H9 (cell line): ENCODE data around the gene CYP4V2. TPM values are rescaled to one million over a fixed set of nuclear protein-coding genes. Genes with fewer than 3 reads are reported as not detected.
A peak's percentile ranks its signal among the peaks of the same experiment; 100 is the strongest.

Source experiments
- DNase-seq: peaks from one replicate; pipeline ENCODE4 v3.0.0-alpha.2; 2017
- H2AFZ ChIP-seq: one replicate; pipeline ENCODE4 v1.6.1; 2013; ENCODE audit warnings: mild to moderate bottlenecking, low read length, control low read depth, moderate library complexity
- H2AK5ac ChIP-seq: 2 replicates; pipeline ENCODE4 v1.6.1; 2013; ENCODE audit warnings: low read length, control low read depth, mixed read lengths; ENCODE audit not compliant: insufficient read length
- H2BK120ac ChIP-seq: one replicate; pipeline ENCODE4 v1.6.1; 2013; ENCODE audit warnings: low read depth, mild to moderate bottlenecking, low read length, control low read depth, inconsistent platforms; ENCODE audit not compliant: poor library complexity, severe bottlenecking
- H2BK12ac ChIP-seq: 2 replicates; pipeline ENCODE4 v1.6.1; 2013; ENCODE audit warnings: low read length, control low read depth, mixed read lengths, low read depth; ENCODE audit not compliant: insufficient read length
- H2BK15ac ChIP-seq: 2 replicates; pipeline ENCODE4 v1.6.1; 2013; ENCODE audit warnings: low read depth, low read length, control low read depth
- H2BK20ac ChIP-seq: one replicate; pipeline ENCODE4 v1.6.1; 2013; ENCODE audit warnings: low read depth, mild to moderate bottlenecking, low read length, control low read depth, inconsistent platforms; ENCODE audit not compliant: poor library complexity, severe bottlenecking
- H2BK5ac ChIP-seq: 2 replicates; pipeline ENCODE4 v1.6.1; 2013; ENCODE audit warnings: low read length, control low read depth, mixed read lengths; ENCODE audit not compliant: insufficient read length
- H3K14ac ChIP-seq: 2 replicates; pipeline ENCODE4 v1.6.1; 2013; ENCODE audit warnings: low read length, control low read depth; ENCODE audit not compliant: insufficient read depth
- H3K18ac ChIP-seq: 2 replicates; pipeline ENCODE4 v1.6.1; 2013; ENCODE audit warnings: low read depth, mild to moderate bottlenecking, mixed read lengths, low read length, control low read depth; ENCODE audit not compliant: insufficient read length
- H3K23ac ChIP-seq: 2 replicates; pipeline ENCODE4 v1.6.1; 2013; ENCODE audit warnings: low read length, control low read depth, mixed read lengths, low read depth; ENCODE audit not compliant: insufficient read length
- H3K23me2 ChIP-seq: 2 replicates; pipeline ENCODE4 v1.6.1; 2013; ENCODE audit warnings: low read depth, mild to moderate bottlenecking, mixed read lengths, low read length, control low read depth; ENCODE audit not compliant: insufficient read length, poor library complexity, severe bottlenecking
- H3K27ac ChIP-seq: 2 replicates; pipeline ENCODE4 v1.5.1; 2013; ENCODE audit warnings: low read length, control low read depth, mixed read lengths, low read depth; ENCODE audit not compliant: insufficient read length
- H3K27me3 ChIP-seq: 2 replicates; pipeline ENCODE4 v1.6.1; 2013; ENCODE audit warnings: low read length, control low read depth, inconsistent platforms; ENCODE audit not compliant: insufficient read depth
- H3K4ac ChIP-seq: 2 replicates; pipeline ENCODE4 v1.6.1; 2013; ENCODE audit warnings: low read depth, mild to moderate bottlenecking, control low read depth, inconsistent platforms, low read length, moderate library complexity
- H3K4me1 ChIP-seq: 2 replicates; pipeline ENCODE4 v1.6.1; 2013; ENCODE audit warnings: low read length, control low read depth, inconsistent platforms; ENCODE audit not compliant: insufficient read depth
- H3K4me2 ChIP-seq: 2 replicates; pipeline ENCODE4 v1.6.1; 2013; ENCODE audit warnings: low read length, control low read depth, mixed read lengths; ENCODE audit not compliant: insufficient read length, insufficient read depth
- H3K56ac ChIP-seq: 2 replicates; pipeline ENCODE4 v1.6.1; 2013; ENCODE audit warnings: low read depth, mild to moderate bottlenecking, mixed read lengths, low read length, control low read depth; ENCODE audit not compliant: insufficient read length
- H3K79me1 ChIP-seq: 2 replicates; pipeline ENCODE4 v1.6.1; 2013; ENCODE audit warnings: low read depth, mild to moderate bottlenecking, moderate library complexity, low read length, control low read depth, inconsistent platforms; ENCODE audit not compliant: insufficient read depth, poor library complexity, severe bottlenecking
- H3K79me2 ChIP-seq: 2 replicates; pipeline ENCODE4 v1.6.1; 2013; ENCODE audit warnings: low read length, control low read depth, inconsistent platforms; ENCODE audit not compliant: insufficient read depth
- H3K9ac ChIP-seq: 2 replicates; pipeline ENCODE4 v1.6.1; 2013; ENCODE audit warnings: low read length, control low read depth, mixed read lengths; ENCODE audit not compliant: insufficient read length; ENCODE audit errors: extremely low read depth
- H3K9me3 ChIP-seq: one replicate; pipeline ENCODE4 v1.6.1; 2013; ENCODE audit warnings: low read depth, low read length, inconsistent platforms; ENCODE audit not compliant: control insufficient read depth
- H3T11ph ChIP-seq: one replicate; pipeline ENCODE4 v1.6.1; 2013; ENCODE audit warnings: mild to moderate bottlenecking, low read length, control low read depth, inconsistent platforms
- H4K20me1 ChIP-seq: one replicate; pipeline ENCODE4 v1.6.1; 2013; ENCODE audit not compliant: control insufficient read depth, insufficient read length, insufficient read depth
- H4K5ac ChIP-seq: 2 replicates; pipeline ENCODE4 v1.6.1; 2013; ENCODE audit warnings: low read depth, mild to moderate bottlenecking, mixed read lengths, low read length, control low read depth; ENCODE audit not compliant: insufficient read length
- H4K8ac ChIP-seq: replicated peaks from 2 replicates; pipeline ENCODE4 v1.6.1; 2013; ENCODE audit warnings: low read length, control low read depth, mixed read lengths, low read depth; ENCODE audit not compliant: insufficient read length
- H4K91ac ChIP-seq: 2 replicates; pipeline ENCODE4 v1.6.1; 2013; ENCODE audit warnings: low read depth, mild to moderate bottlenecking, moderate library complexity, mixed read lengths, low read length, control low read depth; ENCODE audit not compliant: insufficient read length
- H3K27ac Mint-ChIP-seq, 3 experiments: 2 replicates in 2 of 3; 3 replicates in 1 of 3; pipeline ENCODE4 v1.8.0; 2020 to 2021; ENCODE audit warnings: mixed read lengths in 3 of 3, mild to moderate bottlenecking in 1 of 3, moderate library complexity in 1 of 3
- H3K27me3 Mint-ChIP-seq: 2 replicates; pipeline ENCODE4 v1.8.0; 2021; ENCODE audit warnings: low read depth, mild to moderate bottlenecking, moderate library complexity, mixed read lengths
- H3K36me3 Mint-ChIP-seq, 3 experiments: 2 replicates in 2 of 3; 3 replicates in 1 of 3; pipeline ENCODE4 v1.8.0; 2020 to 2021; ENCODE audit warnings: low read depth in 3 of 3, mixed read lengths in 3 of 3; ENCODE audit not compliant: insufficient read depth in 1 of 3
- H3K4me1 Mint-ChIP-seq, 2 experiments: 2 replicates each; pipeline ENCODE4 v1.8.0; 2020; ENCODE audit warnings: mixed read lengths in 2 of 2
- H3K4me3 Mint-ChIP-seq, 2 experiments: 2 replicates in 1 of 2; 3 replicates in 1 of 2; pipeline ENCODE4 v1.8.0; 2020 to 2021; ENCODE audit warnings: mild to moderate bottlenecking in 2 of 2, mixed read lengths in 2 of 2, moderate library complexity in 1 of 2
- H3K9me3 Mint-ChIP-seq, 2 experiments: 2 replicates in 1 of 2; 3 replicates in 1 of 2; pipeline ENCODE4 v1.8.0; 2020; ENCODE audit warnings: mild to moderate bottlenecking in 2 of 2, mixed read lengths in 2 of 2, moderate library complexity in 1 of 2
- CTCF ChIP-seq: fragments of 200-600 bp; sonication (generic); conservative IDR thresholded peaks from 3 replicates; pipeline ENCODE4 v1.8.0; 2021; ENCODE audit warnings: antibody characterized with exemption, mild to moderate bottlenecking
- WGBS: extraction: QIAGEN DNeasy Blood & Tissue Kit; methylation state at CpG from one replicate; pipeline ENCODE4 v1.1.7; 2013; ENCODE audit warnings: missing lambda C conversion rate, low lambda C conversion rate, mixed read lengths; ENCODE audit not compliant: insufficient read length; ENCODE audit errors: extremely low coverage; 5-methylcytosine and 5-hydroxymethylcytosine counted together
- total RNA-seq: library from RNA; stranded (reverse); gene quantifications from 2 replicates; pipeline ENCODE4 v1.2.1, GENCODE V29; 2021

CYP4V2 gene
- total RNA-seq, 1 experiment from 2014 or later: 1.0 TPM

- peak overlapping the region; percentile 39 for H3K4me2 ChIP-seq
- no CpG with 5 or more reads among the region's 14 CpGs for whole genome bisulfite sequencing
Measured at GRCh38 chr4:186149872-186150271, 41.5 kb upstream of the CYP4V2 start.

More at GRCh38 chr4:186149872-186150271, 41.5 kb upstream of the CYP4V2 start:
- no peak overlapping the region for H2BK12ac ChIP-seq
- H2BK120ac ChIP-seq: no peak overlapping the region
- H2BK5ac ChIP-seq: no peak overlapping the region
- peaks cover 3% of the 10 kb centered on the region; the same call in 1 of the 2 replicates for H3K27me3 ChIP-seq
- no peak overlapping the region for H3K9ac ChIP-seq
- no peak overlapping the region for H3K23ac ChIP-seq
- Mint-ChIP-seq H3K36me3 (peaks cover 2 to 20% (median 6%) of the 10 kb centered on the region in 3 experiments; a peak in 5 of 7 replicates), H3K9me3 (no peaks in the 10 kb centered on the region), H3K4me1 (peaks cover 25 to 26% of the 10 kb centered on the region in 2 experiments), H3K27ac (peak overlapping the region in 2 of 3 experiments; percentile 64 to 76; a peak in 1 of 7 replicates), H3K4me3 (peak overlapping the region; percentile 39 to 51; a peak in 3 of 5 replicates), H3K27me3 (peaks cover 23% of the 10 kb centered on the region)
- H3K79me1 ChIP-seq: no peaks in the 10 kb centered on the region
- H3T11ph ChIP-seq: no peak overlapping the region
- H4K8ac ChIP-seq: no peak overlapping the region
- no peaks in the 10 kb centered on the region for H3K79me2 ChIP-seq
- H3K18ac ChIP-seq: no peak overlapping the region
- H3K4ac ChIP-seq: no peak overlapping the region
- no peak overlapping the region for H4K91ac ChIP-seq
- H2AK5ac ChIP-seq: no peak overlapping the region
- peaks cover 5% of the 10 kb centered on the region for H3K23me2 ChIP-seq
- no peak overlapping the region for H4K5ac ChIP-seq
- no peaks in the 10 kb centered on the region for H4K20me1 ChIP-seq
- H2AFZ ChIP-seq: no peak overlapping the region
- H2BK15ac ChIP-seq: no peak overlapping the region
- DNase-seq: peak; percentile 93
- no peak overlapping the region for H3K56ac ChIP-seq
- H3K14ac ChIP-seq: no peak overlapping the region
- no peak overlapping the region for H3K27ac ChIP-seq
- no peak overlapping the region for H2BK20ac ChIP-seq
- H3K4me1 ChIP-seq: peaks cover 2% of the 10 kb centered on the region; the same call in 1 of the 2 replicates
- TF ChIP-seq CTCF: peak; percentile 93
- H3K9me3 ChIP-seq: no peaks in the 10 kb centered on the region
